ENCODE data around the gene R3HCC1L. TPM values are rescaled to one million over a fixed set of nuclear protein-coding genes. Genes with fewer than 3 reads are reported as not detected.
"Not testable (repeated sequence)": the region's sequence is repeated elsewhere in the genome, so short reads cannot be mapped to it uniquely, and the experiment has no call there.

The R3HCC1L gene
- total RNA-seq, 1 donor from 2014 or later = 5.9 TPM

- intact Hi-C loops (cut with DNase I) = no loop called here
- ATAC-seq = no peak
- no peak for DNase-seq (ENCODE audit: missing footprints)
Observed at GRCh38 chr10:98125940-98126631, 8.4 kb upstream of the R3HCC1L start.

GRCh38 chr10:98128802-98129201 lies 5.7 kb upstream of the R3HCC1L start:
- DNase-seq (ENCODE audit: missing footprints) (no peak), ATAC-seq (no peak)
- intact Hi-C loops (cut with DNase I) = no loop called here

- DNase-seq (ENCODE audit: missing footprints) (no peak), ATAC-seq (no peak)
- intact Hi-C loops (cut with DNase I) = no loop called here
Observed at GRCh38 chr10:98131619-98132018, 2.8 kb upstream of the R3HCC1L start.

- ATAC-seq; intact Hi-C loops (cut with DNase I): not testable (repeated sequence)
Observed at GRCh38 chr10:98133075-98133752, 1.2 kb upstream of the R3HCC1L start.

GRCh38 chr10:98134117-98134430 lies 383 bp upstream of the R3HCC1L start:
- intact Hi-C loops (cut with DNase I) = no loop called here
- no peak for ATAC-seq
- DNase-seq (ENCODE audit: missing footprints) = no peak

More at GRCh38 chr10:98133075-98133752, 1.2 kb upstream of the R3HCC1L start:
- DNase-seq (ENCODE audit: missing footprints) = not testable (repeated sequence)

- intact Hi-C loops (cut with DNase I) = no loop called here
- no peak for DNase-seq (ENCODE audit: missing footprints)
- ATAC-seq = peak; percentile 4
Observed at GRCh38 chr10:98135222-98135899, 904 bp downstream of the R3HCC1L start.

GRCh38 chr10:98136775-98137174 lies 2.3 kb downstream of the R3HCC1L start:
- intact Hi-C loops (cut with DNase I); ATAC-seq; DNase-seq (ENCODE audit: missing footprints): not testable (repeated sequence)

- ATAC-seq (no peak), DNase-seq (ENCODE audit: missing footprints) (no peak)
- intact Hi-C loops (cut with DNase I) = no loop called here
Observed at GRCh38 chr10:98138031-98138430, 3.6 kb downstream of the R3HCC1L start.

- DNase-seq (ENCODE audit: missing footprints) (no peak), ATAC-seq (no peak)
- intact Hi-C loops (cut with DNase I) = no loop called here
Observed at GRCh38 chr10:98139431-98139830, 5.0 kb downstream of the R3HCC1L start.

- intact Hi-C loops (cut with DNase I) = no loop called here
- no peak for DNase-seq (ENCODE audit: missing footprints)
- ATAC-seq = no peak
Observed at GRCh38 chr10:98141484-98142073, 7.1 kb downstream of the R3HCC1L start.

- intact Hi-C loops (cut with DNase I) = no loop called here
- ATAC-seq (no peak), DNase-seq (ENCODE audit: missing footprints) (no peak)
Observed at GRCh38 chr10:98144985-98145384, 10.5 kb downstream of the R3HCC1L start.

GRCh38 chr10:98149858-98150257 lies 15.4 kb downstream of the R3HCC1L start:
- no peak for ATAC-seq
- DNase-seq (ENCODE audit: missing footprints) = no peak
- intact Hi-C loops (cut with DNase I) = no loop called here

GRCh38 chr10:98150544-98150943 lies 16.1 kb downstream of the R3HCC1L start:
- ATAC-seq (no peak), DNase-seq (ENCODE audit: missing footprints) (no peak)
- intact Hi-C loops (cut with DNase I) = no loop called here

GRCh38 chr10:98152778-98153177 lies 18.3 kb downstream of the R3HCC1L start:
- ATAC-seq; intact Hi-C loops (cut with DNase I): not testable (repeated sequence)

GRCh38 chr10:98153213-98153958 lies 18.9 kb downstream of the R3HCC1L start:
- intact Hi-C loops (cut with DNase I); DNase-seq (ENCODE audit: missing footprints); ATAC-seq: not testable (repeated sequence)

More at GRCh38 chr10:98152778-98153177, 18.3 kb downstream of the R3HCC1L start:
- DNase-seq (ENCODE audit: missing footprints) = not testable (repeated sequence)

- no peak for DNase-seq (ENCODE audit: missing footprints)
- ATAC-seq = no peak
- intact Hi-C loops (cut with DNase I) = no loop called here
Observed at GRCh38 chr10:98154076-98154475, 19.6 kb downstream of the R3HCC1L start.

- no peak for DNase-seq (ENCODE audit: missing footprints)
- intact Hi-C loops (cut with DNase I) = no loop called here
- ATAC-seq = no peak
Observed at GRCh38 chr10:98158576-98158975, 24.1 kb downstream of the R3HCC1L start.

- intact Hi-C loops (cut with DNase I) = no loop called here
- ATAC-seq = no peak
- DNase-seq (ENCODE audit: missing footprints) = no peak
Observed at GRCh38 chr10:98163941-98164340, 29.5 kb downstream of the R3HCC1L start.

- intact Hi-C loops (cut with DNase I) = loop anchor here (5.0 kb wide), 1 partner anchor 140 kb away; no protein-coding TSS in a partner anchor
Observed at GRCh38 chr10:98167191-98167590, 32.7 kb downstream of the R3HCC1L start.

More at GRCh38 chr10:98167191-98167590, 32.7 kb downstream of the R3HCC1L start:
- DNase-seq (ENCODE audit: missing footprints) (no peak), ATAC-seq (no peak)

Measured in Right ventricle myocardium inferior (tissue), 1 donor.